Measurements from ENCODE around the gene PACSIN1. TPM values are rescaled to one million over a fixed set of nuclear protein-coding genes. Genes with fewer than 3 reads are reported as not detected.

Gene PACSIN1
- total RNA-seq, 1 donor from 2014 or later: 11.3 TPM

- ATAC-seq (ENCODE audit: poor library complexity) (no peak), DNase-seq (no peak)
- intact Hi-C loops (cut with DNase I): no loop called here
Measured at GRCh38 chr6:34583861-34584604, 118.2 kb downstream of the PACSIN1 start.

GRCh38 chr6:34584694-34585093 is 118.8 kb downstream of the PACSIN1 start:
- intact Hi-C loops (cut with DNase I): no loop called here
- ATAC-seq (ENCODE audit: poor library complexity) (no peak), DNase-seq (no peak)

Other genes with a start within 250 kb of the PACSIN1 start
- gene HMGA1, start 229.2 kb upstream of the PACSIN1 start, total RNA-seq: 45.7 TPM
- 19.1 TPM for gene SMIM29, start 217.1 kb upstream of the PACSIN1 start, total RNA-seq
- gene NUDT3, start 73.4 kb upstream of the PACSIN1 start, total RNA-seq: 49.6 TPM
- 638 TPM for gene RPS10, start 40.0 kb upstream of the PACSIN1 start, total RNA-seq
- not detected for gene SPDEF, start 90.3 kb downstream of the PACSIN1 start, total RNA-seq
- gene ILRUN, start 230.7 kb downstream of the PACSIN1 start, total RNA-seq: 132 TPM